ENCODE data around the gene PAFAH2.

The PAFAH2 gene

DNA sequence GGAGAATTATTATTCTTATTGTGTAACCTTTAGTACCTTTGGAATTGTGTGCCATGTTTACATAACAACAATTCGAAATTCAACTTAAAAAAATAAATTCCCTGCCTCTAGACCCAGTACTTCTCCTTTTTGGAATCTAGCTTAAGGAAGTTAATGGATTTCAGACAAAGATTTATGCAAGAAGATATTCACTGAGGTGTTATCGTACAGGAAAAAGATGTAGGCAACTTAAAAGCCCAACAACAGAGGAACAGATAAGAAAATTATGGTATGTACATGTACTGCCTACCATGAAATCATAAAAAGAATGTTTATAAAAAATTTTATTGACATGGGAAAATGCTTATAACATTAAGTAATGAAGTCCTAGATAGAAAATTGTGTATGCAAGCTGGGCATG lies 73.4 kb downstream of the PAFAH2 start:
- TF ChIP-seq, protein P1, sequence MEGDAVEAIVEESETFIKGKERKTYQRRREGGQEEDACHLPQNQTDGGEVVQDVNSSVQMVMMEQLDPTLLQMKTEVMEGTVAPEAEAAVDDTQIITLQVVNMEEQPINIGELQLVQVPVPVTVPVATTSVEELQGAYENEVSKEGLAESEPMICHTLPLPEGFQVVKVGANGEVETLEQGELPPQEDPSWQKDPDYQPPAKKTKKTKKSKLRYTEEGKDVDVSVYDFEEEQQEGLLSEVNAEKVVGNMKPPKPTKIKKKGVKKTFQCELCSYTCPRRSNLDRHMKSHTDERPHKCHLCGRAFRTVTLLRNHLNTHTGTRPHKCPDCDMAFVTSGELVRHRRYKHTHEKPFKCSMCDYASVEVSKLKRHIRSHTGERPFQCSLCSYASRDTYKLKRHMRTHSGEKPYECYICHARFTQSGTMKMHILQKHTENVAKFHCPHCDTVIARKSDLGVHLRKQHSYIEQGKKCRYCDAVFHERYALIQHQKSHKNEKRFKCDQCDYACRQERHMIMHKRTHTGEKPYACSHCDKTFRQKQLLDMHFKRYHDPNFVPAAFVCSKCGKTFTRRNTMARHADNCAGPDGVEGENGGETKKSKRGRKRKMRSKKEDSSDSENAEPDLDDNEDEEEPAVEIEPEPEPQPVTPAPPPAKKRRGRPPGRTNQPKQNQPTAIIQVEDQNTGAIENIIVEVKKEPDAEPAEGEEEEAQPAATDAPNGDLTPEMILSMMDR (conservative IDR thresholded peaks at IDR 0.05) = no peak
- TF ChIP-seq ZFX (IDR thresholded peaks at IDR 0.05) = no peak
- no peak overlapping the region for H3K27ac ChIP-seq

DNA sequence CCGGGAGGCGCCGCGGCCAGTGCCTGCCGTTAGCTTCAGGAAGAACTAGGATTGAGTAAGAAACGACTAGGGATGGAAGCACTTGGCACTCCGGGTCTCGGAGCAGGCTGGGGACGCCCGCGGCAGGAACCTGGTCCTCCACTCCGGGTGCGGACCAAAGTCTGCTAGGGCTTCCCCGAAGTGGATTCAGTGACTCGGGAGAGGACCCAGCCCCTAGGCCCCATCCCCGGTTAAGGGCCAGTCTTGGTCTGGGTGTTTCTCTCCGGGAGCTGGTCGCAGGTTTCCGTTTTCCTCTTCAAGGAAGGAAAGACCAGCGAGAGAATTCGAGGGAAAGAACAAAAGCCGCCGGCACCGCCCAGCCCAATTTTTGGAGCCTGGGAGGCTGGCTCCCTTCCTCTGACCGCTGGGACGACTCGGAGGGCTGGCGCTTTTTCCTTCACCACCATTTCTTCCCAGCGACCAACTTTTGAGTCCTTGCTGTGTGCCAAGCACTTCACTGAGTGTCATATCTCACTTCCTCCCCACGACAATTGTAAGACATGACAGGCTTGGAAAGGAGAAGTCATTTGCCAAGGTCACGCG lies 74.8 kb downstream of the PAFAH2 start:
- no peak overlapping the region for H3K27ac ChIP-seq
- TF ChIP-seq, protein P1 (conservative IDR thresholded peaks at IDR 0.05) = no peak
- TF ChIP-seq ZFX (IDR thresholded peaks at IDR 0.05) = no peak

DNA sequence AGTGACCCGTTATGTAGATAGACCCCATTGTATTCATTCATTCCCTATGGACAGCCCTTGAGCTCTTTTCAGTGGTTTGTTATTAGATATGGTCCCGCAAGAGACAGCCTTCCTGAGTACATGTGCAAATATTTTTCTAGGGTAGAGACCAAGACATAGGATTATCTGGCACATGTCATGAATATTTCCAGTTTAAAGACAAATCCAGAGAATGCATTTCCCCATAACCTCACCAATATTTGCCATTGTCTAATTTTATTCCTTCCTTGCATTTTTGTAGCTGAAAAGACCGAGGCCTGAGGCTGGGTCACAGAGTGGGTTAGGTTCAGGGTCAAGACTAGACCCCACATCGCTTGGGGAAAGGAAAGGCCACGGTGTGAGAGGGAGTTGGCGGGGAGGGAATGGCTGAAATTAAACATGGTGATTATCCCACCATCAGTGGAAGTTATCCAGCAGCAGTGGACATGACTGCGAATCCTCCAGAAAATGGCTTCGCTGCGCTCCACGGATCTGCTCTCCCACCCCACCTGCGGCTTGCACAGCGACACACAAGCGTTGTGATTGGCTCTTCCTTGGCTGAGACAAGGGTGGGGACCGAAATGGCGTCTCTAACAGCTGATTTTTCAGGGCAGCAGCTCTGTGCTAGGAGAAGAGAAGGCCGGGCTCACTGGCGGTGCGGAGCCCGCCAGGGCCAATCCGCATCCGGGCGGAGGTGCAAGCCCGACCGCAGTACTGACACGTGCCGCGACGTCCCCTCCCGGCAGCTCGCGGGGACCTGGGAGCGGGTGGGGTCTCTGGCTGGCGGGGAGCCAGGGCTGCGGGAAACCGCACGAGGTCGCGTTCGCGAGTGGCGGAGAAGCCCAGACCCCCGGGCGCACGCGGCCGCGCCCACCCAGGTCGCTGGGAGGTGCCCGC lies 75.5 kb downstream of the PAFAH2 start:
- TF ChIP-seq ZFX (IDR thresholded peaks at IDR 0.05) = no peak
- TF ChIP-seq, protein P1 (conservative IDR thresholded peaks at IDR 0.05) = no peak
- no peak overlapping the region for H3K27ac ChIP-seq

GRCh38 chr1:25918615-25919014 lies 79.2 kb downstream of the PAFAH2 start:
- no peak for TF ChIP-seq ZFX (IDR thresholded peaks at IDR 0.05)
- TF ChIP-seq, protein P1 (conservative IDR thresholded peaks at IDR 0.05) = no peak
- no peak overlapping the region for H3K27ac ChIP-seq

- TF ChIP-seq ZFX (IDR thresholded peaks at IDR 0.05) = no peak
- TF ChIP-seq, protein P1 (conservative IDR thresholded peaks at IDR 0.05) = no peak
- no peak overlapping the region for H3K27ac ChIP-seq
These were observed 79.9 kb downstream of the PAFAH2 start for GRCh38 chr1:25917996-25918395.

- no peak for TF ChIP-seq ZFX (IDR thresholded peaks at IDR 0.05)
- TF ChIP-seq, protein P1 (conservative IDR thresholded peaks at IDR 0.05) = no peak
- no peak overlapping the region for H3K27ac ChIP-seq
These were observed 81.4 kb downstream of the PAFAH2 start for GRCh38 chr1:25916460-25916859.

All from C4-2B (cell line).